Measurements from ENCODE around the gene CINP.
A peak's percentile ranks its signal among the peaks of the same experiment; 100 is the strongest.
"Not testable (repeated sequence)": the region's sequence is repeated elsewhere in the genome, so short reads cannot be mapped to it uniquely, and the experiment has no call there.

Gene CINP

DNA sequence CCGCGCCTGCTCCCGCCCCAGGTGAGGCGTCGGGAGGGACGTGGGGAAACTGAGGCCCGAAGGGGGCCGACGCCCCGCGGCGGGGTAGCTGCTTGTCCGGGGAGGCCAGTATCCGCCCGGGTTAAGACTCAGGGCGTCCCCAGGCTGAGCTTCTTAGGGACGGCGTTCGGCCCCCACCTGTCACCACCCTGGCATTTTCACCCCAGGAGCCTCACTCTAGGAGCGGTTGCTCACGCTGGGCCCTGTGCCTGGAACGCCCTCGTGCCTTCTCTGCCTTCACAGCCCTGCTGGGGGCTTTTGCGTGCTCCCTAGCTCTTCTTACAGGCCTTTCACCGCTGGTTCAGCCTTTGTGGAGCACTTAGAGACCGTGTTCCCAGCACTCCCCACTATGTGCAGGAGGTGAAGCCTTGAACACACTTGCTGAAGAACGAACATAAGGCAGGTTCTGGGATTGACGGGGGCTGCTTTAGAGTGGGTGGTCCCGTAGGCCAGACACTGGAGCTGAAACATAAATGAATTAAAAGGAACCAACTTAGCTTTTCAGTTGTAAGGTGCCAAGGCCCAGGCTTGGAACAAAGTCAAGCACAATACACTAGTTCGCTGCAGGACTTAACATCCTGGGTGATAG is 42.5 kb downstream of the CINP start:
- no peak for DNase-seq (ENCODE audit: low read depth)

DNA sequence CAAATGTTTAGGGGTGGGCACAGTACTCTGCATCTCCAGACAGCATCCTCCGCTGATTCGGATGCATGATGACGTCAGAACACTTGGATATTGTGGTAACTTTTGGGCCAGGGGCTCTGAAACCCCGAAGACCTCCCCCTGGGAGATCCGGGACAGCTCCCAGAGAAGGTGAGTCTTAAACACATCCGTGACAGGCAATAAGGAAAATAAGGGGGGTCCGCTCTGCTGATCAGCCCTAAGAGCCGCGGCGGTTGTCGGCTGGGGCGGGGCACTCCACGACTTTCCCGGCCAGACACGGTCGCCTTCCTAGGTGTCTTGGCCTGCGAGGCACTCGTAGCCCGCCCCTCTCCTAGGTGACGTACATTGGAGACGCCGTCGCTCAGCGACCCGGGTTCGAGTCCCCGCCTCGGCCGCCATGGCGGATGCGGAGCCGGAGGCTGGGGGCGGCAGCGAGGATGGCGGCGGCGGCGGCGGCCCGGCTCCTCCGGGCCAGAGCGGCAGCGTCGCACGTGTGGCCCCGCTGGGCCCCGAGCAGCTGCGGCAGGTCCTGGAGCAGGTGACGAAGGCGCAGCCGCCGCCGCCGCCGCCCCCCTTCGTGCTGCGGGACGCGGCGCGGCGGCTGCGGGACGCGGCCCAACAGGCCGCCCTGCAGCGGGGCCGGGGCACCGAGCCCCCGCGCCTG is 43.2 kb downstream of the CINP start, which contains the start of gene ZNF839:
TSS of gene ZNF839 (plus strand) at position 396 of the 682 bp plus-strand sequence. CDS start at position 416, 20 bp downstream.
- peak; percentile 72 for DNase-seq (ENCODE audit: low read depth)

DNA sequence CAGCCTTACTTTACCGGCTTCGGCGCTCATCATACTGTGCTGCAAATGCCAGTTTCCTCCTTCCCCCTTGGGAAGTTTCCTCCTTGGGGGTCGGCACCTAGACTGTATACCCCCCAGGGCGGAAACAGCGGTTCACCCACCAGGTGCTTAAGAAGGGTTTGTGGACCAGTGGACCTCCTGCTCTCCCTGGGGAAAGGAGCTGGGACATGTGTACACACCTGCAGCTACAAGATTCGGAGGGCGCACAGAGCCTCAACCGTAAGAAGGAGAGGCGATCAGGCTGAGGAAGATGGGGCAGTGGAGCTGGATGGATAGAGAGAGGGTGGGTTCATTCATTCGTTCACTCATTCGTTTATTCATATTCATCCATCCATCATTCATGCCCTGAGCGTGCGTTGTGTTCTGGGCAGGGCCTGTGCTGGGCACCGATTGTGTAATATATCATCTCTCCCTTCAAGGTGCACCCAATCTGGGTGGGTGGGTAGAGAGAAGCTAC is 43.9 kb downstream of the CINP start:
- DNase-seq (ENCODE audit: low read depth): no peak

DNA sequence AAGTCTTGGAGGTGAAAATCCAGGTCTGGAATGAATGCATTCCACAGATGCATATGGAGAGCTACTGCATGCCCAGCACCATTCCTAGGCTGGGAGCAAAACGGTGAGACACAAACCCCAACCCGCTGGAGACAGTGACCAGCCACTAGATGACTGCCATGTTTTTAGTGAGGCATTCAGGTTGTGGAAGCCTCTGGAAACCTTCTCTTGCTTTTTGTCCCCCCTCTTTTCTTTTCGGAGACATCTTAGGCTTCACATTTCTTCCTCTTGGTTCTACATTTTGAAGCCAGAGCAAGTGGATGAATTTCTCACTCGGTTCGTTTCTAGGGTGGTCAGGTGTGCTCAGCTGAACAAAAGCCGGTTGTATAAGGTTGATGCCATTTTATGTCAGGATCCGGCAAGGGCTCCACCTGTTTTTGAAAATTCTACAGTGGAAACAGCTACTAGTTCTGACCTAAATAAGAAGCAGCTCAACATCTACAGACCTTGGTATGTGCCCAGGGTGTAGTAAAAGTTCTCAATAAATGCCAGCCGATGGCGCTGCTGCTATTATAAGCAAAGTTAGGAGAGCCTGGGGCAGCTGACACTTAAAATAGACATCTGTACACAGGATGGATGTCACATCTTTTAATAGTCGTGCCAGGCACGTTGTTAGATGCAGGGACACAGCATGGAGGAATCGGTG is 45.0 kb downstream of the CINP start:
- no peak for DNase-seq (ENCODE audit: low read depth)

DNA sequence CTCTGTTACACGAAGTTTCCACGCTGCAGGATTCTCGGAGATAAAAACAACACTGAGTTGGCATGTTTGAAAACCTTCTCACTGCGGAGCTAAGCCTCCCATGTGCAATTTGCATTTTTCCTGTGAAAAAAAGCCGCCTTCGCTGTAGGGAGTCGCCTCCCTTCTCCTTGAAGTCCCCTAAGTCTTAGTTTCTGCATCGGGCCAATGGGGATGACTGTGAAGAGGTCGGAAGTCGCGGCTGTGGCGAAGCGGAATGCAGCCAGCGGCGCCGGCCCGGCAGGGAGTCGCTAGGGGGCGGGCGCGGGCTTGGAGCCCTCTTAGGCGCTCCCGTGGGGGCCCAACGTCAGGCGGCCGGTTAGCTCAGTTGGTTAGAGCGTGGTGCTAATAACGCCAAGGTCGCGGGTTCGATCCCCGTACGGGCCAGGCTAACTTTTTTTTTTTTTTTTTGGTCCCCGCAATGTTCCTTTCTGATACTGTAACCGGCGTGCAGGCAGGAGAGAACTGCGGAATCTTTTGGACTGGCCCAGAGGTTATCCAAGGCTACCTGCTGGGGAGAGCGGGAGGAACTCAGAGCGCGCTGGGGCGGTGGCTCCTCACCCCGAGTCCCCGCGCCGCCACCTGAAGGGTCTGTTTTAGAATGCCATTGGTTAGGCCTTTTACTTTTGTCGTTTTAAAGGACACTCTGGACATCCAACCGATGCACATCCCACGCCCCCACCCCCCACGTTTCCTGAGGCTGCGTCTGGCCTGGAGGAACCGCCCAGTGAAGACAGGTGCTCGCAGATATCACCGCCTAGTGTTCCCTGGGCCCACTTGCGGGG is 45.7 kb downstream of the CINP start:
- peak; percentile 79 for DNase-seq (ENCODE audit: low read depth)

DNA sequence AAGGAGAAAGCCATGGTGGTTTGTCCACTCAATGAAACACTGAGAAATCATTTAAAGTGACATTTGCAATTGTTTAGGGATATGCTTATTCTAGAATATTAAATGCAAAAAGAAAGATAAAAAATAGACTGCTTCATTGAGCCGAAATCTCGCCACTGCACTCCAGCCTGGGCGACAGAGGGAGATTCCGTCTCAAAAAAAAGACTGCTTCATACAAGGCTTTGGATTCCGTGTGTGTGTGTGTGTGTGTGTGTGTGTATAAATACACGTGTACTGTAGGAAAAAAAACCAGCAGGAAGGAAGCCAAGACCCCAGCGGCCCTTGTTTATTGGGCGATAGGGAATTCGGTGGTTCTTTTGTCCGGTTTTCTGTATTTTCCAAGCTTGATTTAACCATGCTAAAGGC is 46.4 kb downstream of the CINP start:
- no peak for DNase-seq (ENCODE audit: low read depth)

DNA sequence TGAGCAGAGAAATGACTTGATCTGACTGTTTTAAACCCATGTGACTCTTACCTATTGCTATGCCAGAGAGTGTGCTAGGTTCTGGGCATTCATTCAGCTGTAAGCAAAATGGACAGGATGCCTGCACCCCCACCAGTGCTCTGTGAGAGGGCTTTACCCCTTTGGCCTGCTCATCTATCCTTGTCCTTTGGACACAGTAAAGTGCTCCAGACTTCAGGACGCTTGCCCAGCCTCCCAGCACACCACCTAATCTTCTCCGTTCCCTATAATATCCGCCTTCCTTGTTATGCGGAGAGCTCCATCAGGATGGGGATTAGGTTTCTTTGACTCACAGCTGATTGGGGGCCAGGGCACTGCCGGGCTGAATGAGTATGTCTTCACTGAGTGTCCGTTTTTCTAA is 47.6 kb downstream of the CINP start:
- DNase-seq (ENCODE audit: low read depth): no peak

DNA sequence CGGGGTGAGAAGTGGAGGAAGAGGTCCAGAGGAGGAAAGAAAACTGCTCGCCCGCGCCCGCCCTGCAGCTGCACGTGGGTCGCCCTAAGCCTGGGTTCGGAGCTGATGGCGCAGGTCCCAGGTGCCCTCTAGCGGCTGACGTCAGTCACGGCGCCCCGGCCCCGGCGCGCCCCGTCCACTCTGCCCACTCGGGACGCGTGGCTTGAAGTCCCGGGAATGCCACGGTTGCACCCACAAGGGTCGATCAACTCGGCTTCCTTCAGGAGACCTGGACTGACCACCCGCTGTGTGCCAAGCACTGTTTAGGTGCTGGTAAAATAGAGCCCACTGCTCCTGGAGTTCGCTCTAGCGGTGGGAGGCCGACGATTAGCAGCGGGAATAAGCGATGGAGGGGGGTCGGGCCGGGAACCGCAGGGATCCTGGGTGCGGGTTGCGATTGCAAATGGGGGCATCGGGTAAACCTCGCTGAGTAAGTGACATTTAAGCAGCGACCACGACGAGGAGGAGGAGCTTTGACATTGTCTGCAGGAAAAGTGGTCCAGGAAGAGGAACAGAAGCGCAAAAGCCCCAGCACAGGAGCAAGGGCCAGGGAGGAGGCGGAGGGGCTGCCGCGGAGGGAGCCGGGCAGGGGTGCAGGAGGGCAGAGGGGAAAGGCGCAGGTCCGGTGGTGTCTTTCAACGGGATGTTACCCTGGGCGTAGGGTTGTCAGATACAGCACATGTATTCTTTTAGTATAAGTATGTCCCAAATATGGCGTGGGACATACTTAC is 48.3 kb downstream of the CINP start:
- peak; percentile 58 for DNase-seq (ENCODE audit: low read depth)

DNA sequence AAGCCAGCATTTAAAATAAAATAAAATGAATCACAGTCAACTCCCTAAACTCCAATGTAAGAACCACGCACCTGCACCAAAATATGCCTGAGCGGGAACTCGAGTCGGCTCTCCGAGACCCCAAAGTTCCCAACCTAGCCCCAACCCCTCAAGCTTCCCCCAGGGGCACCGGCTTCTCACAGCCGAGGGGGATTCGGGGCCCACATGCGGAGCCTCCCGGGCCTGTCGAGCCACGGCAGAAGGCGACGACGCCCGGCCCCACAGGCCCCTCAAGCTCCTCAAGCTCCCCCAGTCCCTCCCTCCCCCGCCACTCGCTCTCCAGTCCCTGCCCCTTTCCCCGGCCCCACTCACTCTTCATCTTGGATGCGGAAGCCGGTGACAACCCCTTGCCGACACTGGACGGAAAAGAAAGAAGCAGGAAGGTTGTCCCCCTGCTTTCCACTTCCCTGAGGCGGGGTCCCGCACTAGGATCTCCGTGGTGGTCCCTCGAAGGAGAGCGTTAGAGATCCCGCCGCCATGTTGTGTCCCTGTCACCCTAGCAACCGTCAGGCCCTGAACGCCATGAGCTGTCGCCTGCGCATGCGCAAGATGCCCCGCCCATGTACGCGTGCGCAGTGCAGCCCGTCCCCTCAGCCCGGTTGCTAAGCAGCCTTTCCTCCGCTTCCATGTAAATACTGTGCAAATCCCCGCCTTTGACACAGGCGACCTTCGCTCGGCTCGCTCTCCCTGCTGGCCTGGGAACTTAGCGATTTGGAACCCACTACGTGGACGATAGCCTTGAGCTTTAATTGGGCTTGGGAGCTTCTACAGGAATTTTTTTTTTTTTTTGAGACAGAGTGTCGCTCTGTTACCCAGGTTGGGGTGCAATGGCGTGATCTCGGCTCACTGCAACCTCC is 57.8 kb downstream of the CINP start, which contains the start of gene MOK:
TSS of gene MOK (minus strand) at position 554 of the 896 bp plus-strand sequence. CDS start at position 358, 196 bp downstream.
- DNase-seq (ENCODE audit: low read depth): peak; percentile 94

DNA sequence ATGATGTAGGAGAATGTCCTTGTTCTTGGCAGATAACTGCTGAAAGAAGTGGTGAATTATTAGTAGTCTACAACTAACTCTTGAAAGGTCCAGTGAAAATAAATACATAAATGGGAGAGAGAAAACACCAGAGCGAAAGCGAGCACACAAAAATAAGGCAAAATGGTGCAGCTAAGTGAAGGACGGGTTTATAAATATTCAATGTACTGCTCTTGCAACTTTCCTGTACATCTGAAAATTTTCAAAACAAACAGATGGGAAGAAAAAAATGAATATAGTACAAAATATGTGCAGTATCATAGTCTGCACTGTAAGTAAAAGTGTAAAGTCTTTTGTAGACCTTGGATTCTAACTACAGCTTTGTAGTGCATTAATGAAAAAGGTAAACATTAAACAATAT is 59.0 kb downstream of the CINP start:
- no peak for DNase-seq (ENCODE audit: low read depth)

DNA sequence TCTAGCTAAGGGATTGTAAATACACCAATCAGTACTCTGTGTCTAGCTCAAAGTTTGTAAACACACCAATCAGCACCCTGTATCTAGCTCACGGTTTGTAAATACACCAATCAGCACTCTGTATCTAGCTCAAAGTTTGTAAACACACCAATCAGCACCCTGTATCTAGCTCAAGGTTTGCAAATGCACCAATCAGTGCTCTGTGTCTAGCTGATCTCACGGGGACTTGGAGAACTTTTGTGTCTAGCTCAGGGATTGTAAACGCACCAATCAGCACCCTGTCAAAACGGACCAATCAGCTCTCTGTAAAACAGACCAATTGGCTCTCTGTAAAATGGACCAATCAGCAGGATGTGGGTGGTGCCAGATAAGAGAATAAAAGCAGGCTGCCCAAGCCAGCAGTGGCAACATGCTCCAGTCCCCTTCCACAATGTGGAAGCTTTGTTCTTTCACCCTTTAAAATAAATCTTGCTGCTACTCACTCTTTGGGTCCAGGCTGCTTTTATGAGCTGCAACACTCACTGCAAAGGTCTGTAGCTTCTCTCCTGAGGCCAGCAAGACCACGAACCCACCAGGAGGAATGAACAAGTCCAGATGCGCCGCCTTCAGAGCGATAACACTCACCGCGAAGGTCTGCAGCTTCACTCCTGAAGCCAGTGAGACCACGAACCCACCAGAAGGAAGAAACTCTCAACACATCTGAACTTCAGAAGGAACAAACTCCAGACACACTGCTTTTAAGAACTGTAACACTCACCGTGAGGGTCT is 64.2 kb downstream of the CINP start:
- DNase-seq (ENCODE audit: low read depth): not testable (repeated sequence)
